SK-N-SH (cell line): Measurements from ENCODE around the gene PRKACA. TPM values are rescaled to one million over a fixed set of nuclear protein-coding genes. Genes with fewer than 3 reads are reported as not detected.
A peak's percentile ranks its signal among the peaks of the same experiment; 100 is the strongest.

Source experiments
- CTCF ChIA-PET: fragments of 300-600, 350-600 bp; formaldehyde crosslinking; extraction: SDS; loops from one replicate; lab custom pipeline; 2021; lab: Yijun Ruan, JAX
- POLR2A ChIA-PET: fragments of 350-600 bp; sonication (Branson Sonifier 250); formaldehyde crosslinking; extraction: SDS; loops from one replicate; lab custom pipeline; 2020; ENCODE audit warnings: antibody characterized with exemption, inconsistent platforms; lab: Yijun Ruan, JAX
- DNase-seq: peaks from one replicate; pipeline ENCODE4 v3.0.0; 2012
- H2AFZ ChIP-seq: fragments of 200-600 bp; sonication (generic); 2 replicates; pipeline ENCODE4 v1.8.1; 2016; ENCODE audit warnings: antibody characterized with exemption, mild to moderate bottlenecking, low read depth
- H3F3A ChIP-seq: fragments of 200-600 bp; sonication (generic); replicated peaks from 2 replicates; pipeline ENCODE3; 2016; ENCODE audit warnings: antibody characterized with exemption, mild to moderate bottlenecking; ENCODE audit not compliant: insufficient read depth
- H3K27ac ChIP-seq, 2 experiments: fragments of 200-500 bp in 1 of 2; fragments of 200-600 bp in 1 of 2; sonication (Bioruptor generic) in 1 of 2; sonication (generic), shearing (Covaris generic) in 1 of 2; 2 replicates each; pipeline versions ENCODE4 v1.5.1 to v1.6.1; 2014 to 2016; ENCODE audit warnings: low read depth in 2 of 2, inconsistent platforms in 1 of 2, low read length in 1 of 2, mild to moderate bottlenecking in 1 of 2, mixed read lengths in 1 of 2
- H3K27me3 ChIP-seq: fragments of 200-600 bp; sonication (generic), shearing (Covaris generic); 2 replicates; pipeline ENCODE4 v1.6.1; 2016; ENCODE audit warnings: mixed run types; ENCODE audit not compliant: insufficient read depth
- H3K36me3 ChIP-seq, 2 experiments: fragments of 200-500 bp in 1 of 2; fragments of 200-600 bp in 1 of 2; sonication (Bioruptor generic) in 1 of 2; sonication (generic) in 1 of 2; replicated peaks in 1 of 2; 2 replicates each; pipeline versions ENCODE3 to v1.5.1; 2014 to 2016; ENCODE audit warnings: low read length in 1 of 2, mild to moderate bottlenecking in 1 of 2; ENCODE audit not compliant: insufficient read depth in 2 of 2, control insufficient read depth in 1 of 2
- H3K4me1 ChIP-seq, 2 experiments: fragments of 200-500 bp in 1 of 2; fragments of 200-600 bp in 1 of 2; sonication (Bioruptor generic) in 1 of 2; sonication (generic), shearing (Covaris generic) in 1 of 2; 2 replicates each; pipeline versions ENCODE4 v1.5.1 to v1.6.1; 2014 to 2016; ENCODE audit warnings: low read depth in 1 of 2, low read length in 1 of 2, mixed run types in 1 of 2; ENCODE audit not compliant: insufficient read depth in 2 of 2, control insufficient read depth in 1 of 2
- H3K4me2 ChIP-seq: fragments of 200-600 bp; sonication (generic), shearing (Covaris generic); 2 replicates; pipeline ENCODE4 v1.6.1; 2017; ENCODE audit warnings: mixed run types
- H3K4me3 ChIP-seq, 2 experiments: fragments of 200-500 bp in 1 of 2; fragments of 200-600 bp in 1 of 2; sonication (Bioruptor generic) in 1 of 2; sonication (generic), shearing (Covaris generic) in 1 of 2; 2 replicates each; pipeline versions ENCODE4 v1.5.1 to v1.8.1; 2014 to 2016; ENCODE audit warnings: low read depth in 2 of 2, inconsistent platforms in 1 of 2, low read length in 1 of 2, mild to moderate bottlenecking in 1 of 2, mixed read lengths in 1 of 2, moderate library complexity in 1 of 2
- H3K79me2 ChIP-seq: fragments of 200-600 bp; sonication (generic); 2 replicates; pipeline ENCODE4 v1.8.1; 2017; ENCODE audit warnings: mild to moderate bottlenecking; ENCODE audit not compliant: insufficient read depth
- H3K9ac ChIP-seq: fragments of 200-600 bp; sonication (generic); 2 replicates; pipeline ENCODE4 v1.6.1; 2017; ENCODE audit warnings: mixed run types
- H3K9me2 ChIP-seq: fragments of 200-600 bp; sonication (generic); 2 replicates; pipeline ENCODE4 v1.6.1; 2017; ENCODE audit warnings: mixed run types
- H3K9me3 ChIP-seq: fragments of 200-600 bp; sonication (generic); 2 replicates; pipeline ENCODE4 v1.6.1; 2017; ENCODE audit warnings: mixed run types, mild to moderate bottlenecking, moderate library complexity
- H4K20me1 ChIP-seq: fragments of 200-600 bp; sonication (generic); 2 replicates; pipeline ENCODE4 v1.6.1; 2017; ENCODE audit warnings: mild to moderate bottlenecking, mixed run types; ENCODE audit not compliant: insufficient read depth
- JUND ChIP-seq: IDR thresholded peaks from 2 replicates; pipeline ENCODE4 v1.4.0; 2012
- MAX ChIP-seq: IDR thresholded peaks from 2 replicates; pipeline ENCODE4 v1.4.0; 2012; ENCODE audit warnings: low read depth
- MEF2A ChIP-seq: IDR thresholded peaks from 2 replicates; pipeline ENCODE4 v1.4.0; 2012; ENCODE audit warnings: low read depth, borderline replicate concordance
- PBX3 ChIP-seq: IDR thresholded peaks from 2 replicates; pipeline ENCODE4; 2012
- POLR2AphosphoS5 ChIP-seq: IDR thresholded peaks from 2 replicates; pipeline ENCODE4 v1.6.1; 2012; ENCODE audit warnings: low read depth, low read length
- RAD21 ChIP-seq: IDR thresholded peaks from 2 replicates; pipeline ENCODE4 v1.6.1; 2012; ENCODE audit warnings: mild to moderate bottlenecking, low read length
- RCOR1 ChIP-seq: fragments of 150-350 bp; IDR thresholded peaks from 2 replicates; pipeline ENCODE4 v1.6.1; 2017; ENCODE audit warnings: antibody characterized with exemption, low read length
- REST ChIP-seq: IDR thresholded peaks from 2 replicates; pipeline ENCODE4 v1.6.1; 2012; ENCODE audit warnings: mild to moderate bottlenecking, low read depth, low read length, moderate library complexity
- RFX5 ChIP-seq: IDR thresholded peaks from 2 replicates; pipeline ENCODE4 v1.6.1; 2012; ENCODE audit warnings: mild to moderate bottlenecking, improper control_type of control experiment, low read length
- SMC3 ChIP-seq: IDR thresholded peaks from 2 replicates; pipeline ENCODE4 v1.6.1; 2012; ENCODE audit warnings: low read depth, low read length, improper control_type of control experiment
- TAF1 ChIP-seq: IDR thresholded peaks from 2 replicates; pipeline ENCODE4 v1.6.1; 2012; ENCODE audit warnings: low read depth, mild to moderate bottlenecking, low read length, moderate library complexity, borderline replicate concordance
- TCF12 ChIP-seq: IDR thresholded peaks from 2 replicates; pipeline ENCODE4 v1.4.0; 2012
- TEAD4 ChIP-seq: IDR thresholded peaks from 2 replicates; pipeline ENCODE4 v1.4.0; 2012; ENCODE audit warnings: mild to moderate bottlenecking, borderline replicate concordance; ENCODE audit not compliant: insufficient read depth
- USF1 ChIP-seq: IDR thresholded peaks from 2 replicates; pipeline ENCODE4 v1.4.0; 2012; ENCODE audit warnings: low read depth, borderline replicate concordance
- USF2 ChIP-seq: fragments of 150-350 bp; IDR thresholded peaks from 2 replicates; pipeline ENCODE4 v1.6.1; 2017; ENCODE audit warnings: antibody characterized with exemption, low read length, low read depth, borderline replicate concordance
- YY1 ChIP-seq: IDR thresholded peaks from 2 replicates; pipeline ENCODE4 v1.4.0; 2012; ENCODE audit warnings: low read depth, mild to moderate bottlenecking
- WGBS: methylation state at CpG from one replicate; pipeline ENCODE4 v1.1.6; 2017; ENCODE audit warnings: low lambda C conversion rate; 5-methylcytosine and 5-hydroxymethylcytosine counted together
- polyA plus RNA-seq, 3 experiments: library from polyadenylated mRNA; depleted of rRNA; stranded (reverse); fragments of >200 nt; gene quantifications; 2 replicates each; pipeline ENCODE4 v1.2.3, GENCODE V29; 2012

The PRKACA gene
- polyA plus RNA-seq, 1 of the 3 experiments (the other 2 are of a cell fraction): 48.4 TPM

- no peaks in the 10 kb centered on the region for H3K9me2 ChIP-seq
- H3K4me2 ChIP-seq: no peak overlapping the region
- H3K4me1 ChIP-seq: peaks cover 6 to 10% of the 10 kb centered on the region in 2 experiments; a peak in 2 of 4 replicates
- no peak overlapping the region for H3K4me3 ChIP-seq
- ChIA-PET POLR2A (no interaction called here), CTCF (interaction anchor here (0.9 to 3.0 kb wide), 5 partner anchors 11 to 25 kb away, joined by 3 to 15 read pairs (median 4); partner anchors contain the start of gene MISP3)
- WGBS: 95% methylated on average over 6 of the region's 6 CpGs
- no peaks in the 10 kb centered on the region for H3K36me3 ChIP-seq
- DNase-seq: no peak
- no peak overlapping the region for H3K27ac ChIP-seq
- H3K9ac ChIP-seq: no peak overlapping the region
- peaks cover 11% of the 10 kb centered on the region for H3F3A ChIP-seq
- no peaks in the 10 kb centered on the region for H3K9me3 ChIP-seq
- H3K27me3 ChIP-seq: no peaks in the 10 kb centered on the region
- no peak overlapping the region for H2AFZ ChIP-seq
- H3K79me2 ChIP-seq: no peaks in the 10 kb centered on the region
- H4K20me1 ChIP-seq: no peaks in the 10 kb centered on the region
- no peak for TF ChIP-seq MAX
- no peak for TF ChIP-seq JUND
- no peak for TF ChIP-seq RAD21
- no peak for TF ChIP-seq RCOR1
- no peak for TF ChIP-seq USF1
- TF ChIP-seq RFX5: no peak
- no peak for TF ChIP-seq TEAD4
Observed at GRCh38 chr19:14054099-14054498, 63.5 kb downstream of the PRKACA start.

GRCh38 chr19:14053500-14053899 is 64.1 kb downstream of the PRKACA start:
- Histone ChIP-seq H3K4me3 (no peak overlapping the region), H3K27ac (no peak overlapping the region), H2AFZ (no peak overlapping the region), H3K36me3 (no peaks in the 10 kb centered on the region), H4K20me1 (no peaks in the 10 kb centered on the region), H3F3A (peaks cover 11% of the 10 kb centered on the region), H3K79me2 (no peaks in the 10 kb centered on the region), H3K27me3 (no peaks in the 10 kb centered on the region), H3K9me3 (no peaks in the 10 kb centered on the region), H3K9ac (no peak overlapping the region), H3K4me1 (peaks cover 4 to 6% of the 10 kb centered on the region in 2 experiments; a peak in 2 of 4 replicates), H3K4me2 (no peak overlapping the region), H3K9me2 (no peaks in the 10 kb centered on the region)
- ChIA-PET CTCF (interaction anchor here (0.7 to 3.0 kb wide), 7 partner anchors 10 to 279 kb away, joined by 3 to 15 read pairs (median 4); partner anchors contain the start of genes IL27RA and MISP3), POLR2A (no interaction called here)
- no peak for TF ChIP-seq MEF2A
- no peak for TF ChIP-seq TAF1
- TF ChIP-seq SMC3: no peak
- no peak for TF ChIP-seq USF2
- TF ChIP-seq YY1: no peak
- no peak for TF ChIP-seq PBX3
- TF ChIP-seq MAX: no peak
- no peak for TF ChIP-seq TCF12
- TF ChIP-seq POLR2AphosphoS5: no peak
- no peak for TF ChIP-seq REST
- peak; percentile 15 for DNase-seq
- WGBS: no CpG with 5 or more reads among the region's 11 CpGs
